K562 (cell line): ENCODE data around the gene SCARF2. TPM values are rescaled to one million over a fixed set of nuclear protein-coding genes. Genes with fewer than 3 reads are reported as not detected.

Experiments
- FOXA3 ChIP-seq, 2 experiments: fragments of 450-650 bp in 1 of 2; sonication (generic) in 1 of 2; formaldehyde crosslinking; IDR thresholded peaks in 1 of 2; conservative IDR thresholded peaks in 1 of 2; 2 replicates each; pipeline versions ENCODE4 v1.4.0 to v1.8.0; 2020 to 2022; ENCODE audit warnings: mild to moderate bottlenecking in 2 of 2, missing genetic modification reagents in 1 of 2
- HMGN3 ChIP-seq: IDR thresholded peaks from 2 replicates; pipeline ENCODE4 v1.6.1; 2011; ENCODE audit warnings: borderline replicate concordance, low read depth, mild to moderate bottlenecking, mixed read lengths, low read length; ENCODE audit not compliant: insufficient read length; ENCODE audit errors: extremely low read depth
- KDM1A ChIP-seq, 2 experiments: fragments of 450-650 bp; IDR thresholded peaks; 2 replicates each; pipeline ENCODE4 v1.6.1; 2016; ENCODE audit warnings: mild to moderate bottlenecking in 2 of 2
- MGA ChIP-seq: fragments of 450-650 bp; IDR thresholded peaks from 2 replicates; pipeline ENCODE4 v1.6.1; 2016; ENCODE audit warnings: mild to moderate bottlenecking, moderate library complexity
- PBX2 ChIP-seq, 2 experiments: IDR thresholded peaks in 1 of 2; conservative IDR thresholded peaks in 1 of 2; 2 replicates each; pipeline ENCODE4 v1.6.1; 2016; ENCODE audit warnings: low read depth in 2 of 2, mild to moderate bottlenecking in 1 of 2, missing compliant biosample characterization in 1 of 2, missing genetic modification characterization in 1 of 2, moderate library complexity in 1 of 2
- TBL1XR1 ChIP-seq, 2 experiments: IDR thresholded peaks; 2 replicates each; pipeline ENCODE4 v1.6.1; 2012; ENCODE audit warnings: improper control_type of control experiment in 2 of 2, low read length in 2 of 2, mild to moderate bottlenecking in 1 of 2
- TGIF2 ChIP-seq: sonication (generic); formaldehyde crosslinking; IDR thresholded peaks from 2 replicates; pipeline ENCODE4 v1.8.1; 2022; ENCODE audit warnings: mild to moderate bottlenecking, missing genetic modification reagents, moderate library complexity
- ZNF175 ChIP-seq: fragments of 200-800 bp; sonication (Bioruptor generic); IDR thresholded peaks from 2 replicates; pipeline ENCODE4 v1.6.1; 2016; ENCODE audit warnings: low read depth, mild to moderate bottlenecking, missing genetic modification characterization, missing compliant biosample characterization
- ZNF280B ChIP-seq: fragments of 250-450 bp; sonication (Bioruptor Pico); IDR thresholded peaks from 2 replicates; pipeline ENCODE4 v1.5.1; 2021; ENCODE audit warnings: mild to moderate bottlenecking
- ZNF3 ChIP-seq: fragments of 250-450 bp; sonication (Bioruptor Pico); IDR thresholded peaks from 2 replicates; pipeline ENCODE4 v1.5.0; 2021; ENCODE audit warnings: mild to moderate bottlenecking, moderate library complexity
- polyA plus RNA-seq, 8 experiments: library from polyadenylated mRNA; depleted of rRNA in 4 of 8; stranded (reverse) in 5 of 8; unstranded in 3 of 8; fragments of >200 nt; fragmentation: Nextera tagmentation in 2 of 8; fragmentation: Illumina TruSeq in 1 of 8; extraction: Ambion mirVana in 2 of 8; extraction: Trizol in 1 of 8; gene quantifications; 2 replicates each; pipeline versions ENCODE4 v1.2.1 to v1.2.3, GENCODE V29; 2011 to 2014; ENCODE audit warnings: inconsistent platforms in 1 of 8, missing spikeins in 1 of 8
- total RNA-seq, 7 experiments: library from RNA; depleted of rRNA in 6 of 7; stranded (reverse); fragments of >200 nt in 6 of 7; fragmentation: Illumina TruSeq in 2 of 7; extraction: Trizol in 2 of 7; gene quantifications; 2 replicates each; pipeline versions ENCODE4 v1.2.1 to v1.2.3, GENCODE V29; 2011 to 2021; ENCODE audit warnings: low replicate concordance in 1 of 7

The SCARF2 gene
- total and polyA plus RNA-seq, 9 of the 15 experiments (the other 6 are each of a cell fraction or from before 2014, with no cell fraction given), result 0.06 to 0.32 (median 0.21) TPM; not detected in 5

- no peak for TF ChIP-seq MGA
- no peak for TF ChIP-seq ZNF175 (CRISPR knock-in tag)
- no peak for TF ChIP-seq KDM1A (IDR thresholded peaks at IDR 0.05)
- TF ChIP-seq TBL1XR1 (IDR thresholded peaks at IDR 0.05; ENCODE audit: low read length in 2 of 2), result peak in 1 of 2 experiments; percentile 40; a peak in 1 of 4 replicates
- no peak for TF ChIP-seq HMGN3
- no peak for TF ChIP-seq PBX2 (CRISPR knock-in tag; IDR thresholded peaks at IDR 0.05; ENCODE audit: low read depth)
- no peak for TF ChIP-seq PBX2 (tag; conservative IDR thresholded peaks at IDR 0.05; ENCODE audit: low read depth)
- no peak for TF ChIP-seq TGIF2 (CRISPR knock-in tag)
- TF ChIP-seq ZNF280B (CRISPR knock-in tag), result no peak
- TF ChIP-seq FOXA3 (CRISPR knock-in tag; conservative IDR thresholded peaks at IDR 0.05 in 1 of 2, IDR thresholded peaks at IDR 0.05 in 1 of 2), result no peak
- TF ChIP-seq ZNF3, result no peak
Observed at GRCh38 chr22:20395181-20395906, 42.3 kb downstream of the SCARF2 start (continued).
